HEK293 (cell line): ENCODE data around the gene RPS29.
A peak's percentile ranks its signal among the peaks of the same experiment; 100 is the strongest.

Source experiments
- AEBP2 ChIP-seq: fragments of 450-650 bp; formaldehyde crosslinking; IDR thresholded peaks from 2 replicates; pipeline ENCODE4 v1.5.1; 2016; ENCODE audit warnings: missing biosample characterization, missing genetic modification characterization, borderline replicate concordance
- BCL6B ChIP-seq: fragments of 450-650 bp; formaldehyde crosslinking; IDR thresholded peaks from 2 replicates; pipeline ENCODE4 v1.5.1; 2017; ENCODE audit warnings: missing biosample characterization, missing genetic modification characterization
- KLF1 ChIP-seq: fragments of 450-650 bp; formaldehyde crosslinking; IDR thresholded peaks from 2 replicates; pipeline ENCODE4 v1.5.1; 2016; ENCODE audit warnings: missing biosample characterization, missing genetic modification characterization
- OSR2 ChIP-seq: fragments of 450-650 bp; formaldehyde crosslinking; IDR thresholded peaks from 2 replicates; pipeline ENCODE4 v1.5.1; 2016; ENCODE audit warnings: missing biosample characterization, missing genetic modification characterization
- PRDM6 ChIP-seq: fragments of 450-650 bp; formaldehyde crosslinking; IDR thresholded peaks from 2 replicates; pipeline ENCODE4 v1.5.1; 2017; ENCODE audit warnings: missing biosample characterization, missing genetic modification characterization
- SALL2 ChIP-seq: fragments of 450-650 bp; formaldehyde crosslinking; IDR thresholded peaks from 2 replicates; pipeline ENCODE4 v1.5.0; 2017; ENCODE audit warnings: missing biosample characterization, mild to moderate bottlenecking, missing genetic modification characterization, borderline replicate concordance
- SCRT2 ChIP-seq: fragments of 450-650 bp; formaldehyde crosslinking; IDR thresholded peaks from 2 replicates; pipeline ENCODE4 v1.5.1; 2016; ENCODE audit warnings: missing biosample characterization, missing genetic modification characterization
- ZBTB26 ChIP-seq: fragments of 450-650 bp; formaldehyde crosslinking; optimal IDR thresholded peaks from 2 replicates; pipeline ENCODE3; 2016; ENCODE audit warnings: missing biosample characterization, mild to moderate bottlenecking, missing genetic modification characterization
- ZBTB6 ChIP-seq: fragments of 450-650 bp; formaldehyde crosslinking; IDR thresholded peaks from 2 replicates; pipeline ENCODE4 v1.5.1; 2017; ENCODE audit warnings: missing biosample characterization, missing genetic modification characterization
- ZFHX2 ChIP-seq: fragments of 450-650 bp; formaldehyde crosslinking; conservative IDR thresholded peaks from 2 replicates; pipeline ENCODE4 v1.5.1; 2016; ENCODE audit warnings: missing biosample characterization, missing genetic modification characterization
- ZNF140 ChIP-seq: fragments of 450-650 bp; formaldehyde crosslinking; IDR thresholded peaks from 2 replicates; pipeline ENCODE4 v1.5.1; 2016; ENCODE audit warnings: missing biosample characterization, missing genetic modification characterization
- ZNF146 ChIP-seq: fragments of 450-650 bp; formaldehyde crosslinking; IDR thresholded peaks from 2 replicates; pipeline ENCODE4 v1.5.1; 2016; ENCODE audit warnings: missing biosample characterization, missing genetic modification characterization
- ZNF155 ChIP-seq: fragments of 450-650 bp; formaldehyde crosslinking; IDR thresholded peaks from 2 replicates; pipeline ENCODE4 v1.5.1; 2016; ENCODE audit warnings: missing biosample characterization, missing genetic modification characterization
- ZNF175 ChIP-seq: fragments of 450-650 bp; formaldehyde crosslinking; IDR thresholded peaks from 2 replicates; pipeline ENCODE4 v1.5.1; 2016; ENCODE audit warnings: missing biosample characterization, missing genetic modification characterization
- ZNF19 ChIP-seq: fragments of 450-650 bp; formaldehyde crosslinking; IDR thresholded peaks from 2 replicates; pipeline ENCODE4; 2016; ENCODE audit warnings: missing biosample characterization, missing genetic modification characterization, low read depth
- ZNF26 ChIP-seq: fragments of 450-650 bp; formaldehyde crosslinking; IDR thresholded peaks from 2 replicates; pipeline ENCODE4 v1.5.1; 2016; ENCODE audit warnings: missing biosample characterization, missing genetic modification characterization
- ZNF274 ChIP-seq, 2 experiments: fragments of 200-500 bp in 1 of 2; fragments of 450-650 bp in 1 of 2; sonication (Bioruptor generic) in 1 of 2; formaldehyde crosslinking in 1 of 2; IDR thresholded peaks; 2 replicates each; pipeline versions ENCODE4 v1.5.1 to v1.6.1; 2014 to 2016; ENCODE audit warnings: borderline replicate concordance in 1 of 2, inconsistent platforms in 1 of 2, low read length in 1 of 2, missing biosample characterization in 1 of 2, missing genetic modification characterization in 1 of 2
- ZNF302 ChIP-seq: fragments of 450-650 bp; formaldehyde crosslinking; IDR thresholded peaks from 2 replicates; pipeline ENCODE4 v1.5.1; 2016; ENCODE audit warnings: missing biosample characterization, missing genetic modification characterization, low read depth
- ZNF416 ChIP-seq: fragments of 450-650 bp; formaldehyde crosslinking; IDR thresholded peaks from 2 replicates; pipeline ENCODE4 v1.5.1; 2016; ENCODE audit warnings: missing biosample characterization, missing genetic modification characterization
- ZNF426 ChIP-seq: fragments of 450-650 bp; formaldehyde crosslinking; IDR thresholded peaks from 2 replicates; pipeline ENCODE4 v1.5.1; 2017; ENCODE audit warnings: missing biosample characterization, missing genetic modification characterization, mild to moderate bottlenecking, inconsistent platforms, moderate library complexity
- ZNF473 ChIP-seq: fragments of 450-650 bp; formaldehyde crosslinking; IDR thresholded peaks from 2 replicates; pipeline ENCODE4 v1.5.1; 2017; ENCODE audit warnings: missing biosample characterization, missing genetic modification characterization
- ZNF621 ChIP-seq: fragments of 450-650 bp; formaldehyde crosslinking; IDR thresholded peaks from 2 replicates; pipeline ENCODE4 v1.5.1; 2017; ENCODE audit warnings: missing biosample characterization, missing genetic modification characterization
- ZNF629 ChIP-seq: fragments of 450-650 bp; formaldehyde crosslinking; IDR thresholded peaks from 2 replicates; pipeline ENCODE4 v1.5.1; 2017; ENCODE audit warnings: missing biosample characterization, missing genetic modification characterization
- ZNF660 ChIP-seq: fragments of 450-650 bp; IDR thresholded peaks from 2 replicates; pipeline ENCODE4 v1.5.1; 2018; ENCODE audit warnings: missing biosample characterization, mild to moderate bottlenecking, missing genetic modification characterization
- ZNF670 ChIP-seq: fragments of 450-650 bp; formaldehyde crosslinking; IDR thresholded peaks from 2 replicates; pipeline ENCODE4 v1.5.1; 2016; ENCODE audit warnings: missing biosample characterization, missing genetic modification characterization, low read depth
- ZNF791 ChIP-seq: fragments of 450-650 bp; formaldehyde crosslinking; IDR thresholded peaks from 2 replicates; pipeline ENCODE4 v1.5.1; 2016; ENCODE audit warnings: missing biosample characterization, missing genetic modification characterization
- ZSCAN4 ChIP-seq: fragments of 450-650 bp; formaldehyde crosslinking; IDR thresholded peaks from 2 replicates; pipeline ENCODE4 v1.5.1; 2017; ENCODE audit warnings: missing biosample characterization, missing genetic modification characterization

The RPS29 gene

GRCh38 chr14:49585803-49586672 is at the start of gene RPS29 (continued):
- TF ChIP-seq ZNF426 (tag by site-specific recombination) (no peak), ZNF660 (tag by site-specific recombination) (no peak), OSR2 (tag by site-specific recombination) (peak; percentile 62; the same call in 1 of the 2 replicates), ZFHX2 (peak; percentile 56), ZNF274 (IDR thresholded peaks at IDR 0.05; ENCODE audit: low read length) (no peak), ZNF274 (tag by site-specific recombination; IDR thresholded peaks at IDR 0.05; ENCODE audit: borderline replicate concordance) (no peak), SALL2 (no peak), KLF1 (tag by site-specific recombination) (no peak), ZNF629 (tag by site-specific recombination) (peak; percentile 96), ZNF155 (tag by site-specific recombination) (no peak), ZNF473 (no peak), ZNF621 (tag by site-specific recombination) (no peak), BCL6B (tag by site-specific recombination) (no peak), ZNF19 (tag by site-specific recombination) (no peak), ZNF140 (tag by site-specific recombination) (peak; percentile 43; the same call in 1 of the 2 replicates), ZBTB26 (tag by site-specific recombination) (peak; percentile 75), ZNF416 (no peak), ZSCAN4 (tag by site-specific recombination) (peak; percentile 31; the same call in 1 of the 2 replicates), PRDM6 (no peak), ZNF670 (no peak), AEBP2 (no peak), ZNF175 (tag by site-specific recombination) (no peak), ZNF26 (no peak), ZNF791 (tag by site-specific recombination) (no peak), ZNF302 (no peak), ZNF146 (tag by site-specific recombination) (no peak), SCRT2 (no peak), ZBTB6 (tag by site-specific recombination) (peak; percentile 41)
